ENCODE data around the gene EXOC7.

DNA sequence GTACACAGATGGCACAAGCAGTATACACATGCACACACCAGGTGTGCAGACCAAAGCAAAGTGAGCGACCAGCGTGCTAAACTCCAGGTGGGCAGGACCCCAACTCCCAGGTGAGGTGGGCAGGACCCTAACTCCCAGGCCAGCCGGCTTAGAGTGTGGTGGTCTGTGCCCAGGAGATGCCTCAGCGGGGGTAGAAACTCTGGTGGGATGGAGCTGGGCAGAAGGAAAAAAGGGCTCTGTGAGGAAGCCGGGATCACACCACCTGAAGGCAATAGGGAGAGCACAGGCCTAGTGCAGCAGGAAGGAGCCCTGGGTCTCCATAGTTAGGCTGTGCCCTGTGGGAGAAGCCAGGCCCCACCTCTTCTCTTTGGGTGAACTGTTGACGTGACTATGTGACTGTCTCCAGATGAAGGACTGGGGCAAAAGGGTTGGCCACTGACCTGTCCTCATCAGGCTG is 39.0 kb upstream of the EXOC7 start:
- no peak for TF ChIP-seq CTCF (conservative IDR thresholded peaks at IDR 0.05; ENCODE audit: low read depth, low read length)
- no peak for TF ChIP-seq POLR2A (IDR thresholded peaks at IDR 0.05; ENCODE audit: low read depth, low read length)
- TF ChIP-seq CEBPB (IDR thresholded peaks at IDR 0.05; ENCODE audit: low read depth, low read length) = no peak
- no peak for TF ChIP-seq NFE2L2 (IDR thresholded peaks at IDR 0.05; ENCODE audit: low read depth, low read length)
- no peak for TF ChIP-seq USF2 (IDR thresholded peaks at IDR 0.05; ENCODE audit: low read depth, low read length)
- TF ChIP-seq SMC3 (IDR thresholded peaks at IDR 0.05; ENCODE audit: low read depth, low read length) = no peak
- no peak for TF ChIP-seq FOS (IDR thresholded peaks at IDR 0.05; ENCODE audit: low read depth, low read length)

Data from IMR-90 (cell line).